ENCODE measurements around the gene B3GLCT.

B3GLCT gene

DNA sequence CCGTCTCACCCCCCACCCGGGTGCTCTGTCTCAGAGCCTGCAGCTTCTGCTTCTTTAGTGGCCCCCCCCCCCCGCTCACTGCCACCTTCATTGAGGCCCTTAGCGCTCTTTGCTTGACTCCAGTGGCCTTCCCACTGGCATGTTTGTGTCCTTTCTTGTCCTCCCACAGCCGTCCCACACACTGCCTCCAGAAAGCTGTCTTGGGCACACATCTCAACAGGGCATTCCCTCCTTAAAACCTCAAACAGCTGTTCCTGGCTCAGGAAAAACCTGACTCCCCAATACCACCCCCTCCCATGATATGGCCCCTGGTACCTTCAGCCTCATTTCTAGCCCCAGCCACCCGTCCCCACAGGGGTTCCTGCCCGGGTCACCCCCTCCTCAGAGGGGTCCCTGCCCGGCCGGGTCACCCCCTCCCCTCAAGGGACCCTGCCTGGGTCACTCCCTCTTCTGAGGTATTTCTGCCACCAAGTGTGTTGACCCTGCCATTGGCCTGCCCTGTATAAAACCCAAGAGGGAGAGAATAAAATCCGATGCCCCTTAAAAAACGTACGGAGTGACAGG is 8.9 kb downstream of the B3GLCT start:
- no peak for TF ChIP-seq SPI1 (IDR thresholded peaks at IDR 0.05; ENCODE audit: borderline replicate concordance, low read depth)
- TF ChIP-seq, protein P1, sequence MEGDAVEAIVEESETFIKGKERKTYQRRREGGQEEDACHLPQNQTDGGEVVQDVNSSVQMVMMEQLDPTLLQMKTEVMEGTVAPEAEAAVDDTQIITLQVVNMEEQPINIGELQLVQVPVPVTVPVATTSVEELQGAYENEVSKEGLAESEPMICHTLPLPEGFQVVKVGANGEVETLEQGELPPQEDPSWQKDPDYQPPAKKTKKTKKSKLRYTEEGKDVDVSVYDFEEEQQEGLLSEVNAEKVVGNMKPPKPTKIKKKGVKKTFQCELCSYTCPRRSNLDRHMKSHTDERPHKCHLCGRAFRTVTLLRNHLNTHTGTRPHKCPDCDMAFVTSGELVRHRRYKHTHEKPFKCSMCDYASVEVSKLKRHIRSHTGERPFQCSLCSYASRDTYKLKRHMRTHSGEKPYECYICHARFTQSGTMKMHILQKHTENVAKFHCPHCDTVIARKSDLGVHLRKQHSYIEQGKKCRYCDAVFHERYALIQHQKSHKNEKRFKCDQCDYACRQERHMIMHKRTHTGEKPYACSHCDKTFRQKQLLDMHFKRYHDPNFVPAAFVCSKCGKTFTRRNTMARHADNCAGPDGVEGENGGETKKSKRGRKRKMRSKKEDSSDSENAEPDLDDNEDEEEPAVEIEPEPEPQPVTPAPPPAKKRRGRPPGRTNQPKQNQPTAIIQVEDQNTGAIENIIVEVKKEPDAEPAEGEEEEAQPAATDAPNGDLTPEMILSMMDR (IDR thresholded peaks at IDR 0.05; ENCODE audit: insufficient read depth, low read length), result no peak
- TF ChIP-seq POLR2AphosphoS5 (IDR thresholded peaks at IDR 0.05; ENCODE audit: low read depth), result no peak
- TF ChIP-seq GABPA (IDR thresholded peaks at IDR 0.05; ENCODE audit: low read depth), result no peak
- no peak for TF ChIP-seq REST (IDR thresholded peaks at IDR 0.05; ENCODE audit: insufficient replicate concordance, low read depth)
- no peak overlapping the region for H3K27ac ChIP-seq (replicated peaks)
- no peaks in the 10 kb centered on the region for H3K27me3 ChIP-seq (ENCODE audit: insufficient read depth, poor library complexity, severe bottlenecking)
- no peak for DNase-seq (ENCODE audit: low read depth in 1 of 2, low spot score in 1 of 2)
- no peak overlapping the region for H3K4me3 ChIP-seq (replicated peaks; ENCODE audit: insufficient read depth, low read length)

DNA sequence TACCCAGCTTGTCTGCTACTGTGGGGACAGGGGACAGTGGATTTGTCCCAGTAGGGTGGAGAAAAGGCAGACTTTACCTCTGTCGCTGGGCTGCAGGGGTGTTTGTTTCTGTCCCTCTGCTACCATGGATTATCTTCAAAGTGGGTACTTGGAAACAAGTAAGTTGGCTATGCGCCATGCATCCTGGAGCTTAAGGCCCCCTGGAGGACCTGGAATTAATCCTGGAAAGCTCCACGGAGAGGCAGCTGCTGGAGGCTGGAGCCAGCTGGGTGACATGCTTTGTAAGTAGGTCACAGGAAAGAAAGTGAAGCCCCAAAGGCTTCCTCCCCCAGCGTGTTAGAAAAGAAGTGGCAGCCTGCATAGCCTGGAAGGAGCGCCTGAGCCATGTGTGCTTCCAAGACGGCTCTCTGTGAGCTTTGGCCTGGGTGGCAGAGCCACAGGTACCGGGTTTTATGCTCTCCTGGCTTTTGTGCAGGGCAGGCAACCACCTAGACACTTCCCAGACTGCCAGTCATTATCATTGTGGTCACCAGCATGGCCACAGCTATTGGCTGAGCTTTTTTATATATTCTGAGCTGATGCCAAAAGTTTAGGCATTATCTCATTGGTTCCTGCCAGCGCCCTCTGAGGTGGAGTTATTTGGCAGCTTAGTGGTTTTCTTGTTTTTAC is 9.5 kb downstream of the B3GLCT start:
- Histone ChIP-seq H3K27ac (replicated peaks) (no peak overlapping the region), H3K27me3 (ENCODE audit: insufficient read depth, poor library complexity, severe bottlenecking) (no peaks in the 10 kb centered on the region), H3K4me3 (replicated peaks; ENCODE audit: insufficient read depth, low read length) (no peak overlapping the region)
- TF ChIP-seq POLR2AphosphoS5 (IDR thresholded peaks at IDR 0.05; ENCODE audit: low read depth), result no peak
- no peak for TF ChIP-seq SPI1 (IDR thresholded peaks at IDR 0.05; ENCODE audit: borderline replicate concordance, low read depth)
- no peak for TF ChIP-seq GABPA (IDR thresholded peaks at IDR 0.05; ENCODE audit: low read depth)
- no peak for TF ChIP-seq REST (IDR thresholded peaks at IDR 0.05; ENCODE audit: insufficient replicate concordance, low read depth)
- TF ChIP-seq, protein P1 (IDR thresholded peaks at IDR 0.05; ENCODE audit: insufficient read depth, low read length), result no peak
- no peak for DNase-seq (ENCODE audit: low read depth in 1 of 2, low spot score in 1 of 2)

- Histone ChIP-seq H3K27ac (replicated peaks) (no peak overlapping the region), H3K4me3 (replicated peaks; ENCODE audit: insufficient read depth, low read length) (no peak overlapping the region), H3K27me3 (ENCODE audit: insufficient read depth, poor library complexity, severe bottlenecking) (no peaks in the 10 kb centered on the region)
- TF ChIP-seq REST (IDR thresholded peaks at IDR 0.05; ENCODE audit: insufficient replicate concordance, low read depth), result no peak
- no peak for TF ChIP-seq GABPA (IDR thresholded peaks at IDR 0.05; ENCODE audit: low read depth)
- TF ChIP-seq, protein P1 (IDR thresholded peaks at IDR 0.05; ENCODE audit: insufficient read depth, low read length), result no peak
- TF ChIP-seq POLR2AphosphoS5 (IDR thresholded peaks at IDR 0.05; ENCODE audit: low read depth), result no peak
- TF ChIP-seq SPI1 (IDR thresholded peaks at IDR 0.05; ENCODE audit: borderline replicate concordance, low read depth), result no peak
- DNase-seq (ENCODE audit: low read depth in 1 of 2, low spot score in 1 of 2), result no peak
These were observed 10.1 kb downstream of the B3GLCT start for GRCh38 chr13:31209841-31210210.
